PC-3 (cell line): ENCODE results near the gene EXOC4.

Experiments used
- CTCF ChIP-seq: fragments of 300-600 bp; sonication (generic); conservative IDR thresholded peaks from 2 replicates; pipeline ENCODE4 v1.5.1; 2017; ENCODE audit warnings: antibody characterized with exemption, low read depth, mild to moderate bottlenecking, low read length
- EZH2 ChIP-seq: fragments of 300-600 bp; sonication (generic); IDR thresholded peaks from one replicate; pipeline ENCODE4 v1.6.1; 2017; ENCODE audit warnings: antibody characterized with exemption, mild to moderate bottlenecking, low read length; ENCODE audit not compliant: unreplicated experiment

DNA sequence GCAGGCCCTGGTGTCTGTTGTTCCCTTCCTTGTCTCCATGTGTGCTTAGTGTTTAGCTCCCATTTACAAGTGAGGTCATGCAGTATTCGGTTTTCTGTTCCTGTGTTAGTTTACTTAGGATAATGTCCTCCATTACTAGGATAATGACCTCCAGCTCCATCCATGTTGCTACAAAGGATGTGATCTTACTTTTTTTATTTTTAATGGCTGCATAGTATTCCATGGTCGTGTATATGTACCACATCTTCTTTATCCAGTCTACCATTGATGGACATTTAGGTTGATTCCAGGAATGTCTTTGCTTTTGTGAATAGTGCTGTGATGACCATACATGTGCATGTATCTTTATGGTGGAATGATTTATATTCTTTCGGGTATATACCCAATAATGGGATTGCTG lies 333.4 kb downstream of the EXOC4 start:
- no peak for TF ChIP-seq CTCF
- no peak for TF ChIP-seq EZH2
